Trophoblast cell (in vitro differentiated cells and primary cell): Measurements from ENCODE around the gene CACTIN.
A peak's percentile ranks its signal among the peaks of the same experiment; 100 is the strongest.

Source experiments
- DNase-seq, 2 donors: peaks; one replicate each; pipeline ENCODE4 v3.0.0-alpha.2; 2016
- H2AFZ ChIP-seq: 2 replicates; pipeline ENCODE4 v1.6.1; 2013; ENCODE audit warnings: low read length, moderate library complexity, mild to moderate bottlenecking; ENCODE audit not compliant: insufficient read depth, poor library complexity
- H2AK5ac ChIP-seq: 2 replicates; pipeline ENCODE4 v1.6.1; 2013; ENCODE audit warnings: mild to moderate bottlenecking, low read length
- H2BK120ac ChIP-seq: 2 replicates; pipeline ENCODE4 v1.6.1; 2013; ENCODE audit warnings: low read length, mild to moderate bottlenecking, moderate library complexity; ENCODE audit not compliant: insufficient read depth, poor library complexity
- H2BK12ac ChIP-seq: 2 replicates; pipeline ENCODE4 v1.6.1; 2013; ENCODE audit warnings: mild to moderate bottlenecking, low read length, moderate library complexity
- H2BK5ac ChIP-seq: 2 replicates; pipeline ENCODE4 v1.6.1; 2013; ENCODE audit warnings: low read length, low read depth, moderate library complexity, mild to moderate bottlenecking; ENCODE audit not compliant: poor library complexity
- H3K14ac ChIP-seq: 2 replicates; pipeline ENCODE4 v1.6.1; 2013; ENCODE audit warnings: mild to moderate bottlenecking, low read length
- H3K18ac ChIP-seq: 2 replicates; pipeline ENCODE4 v1.6.1; 2013; ENCODE audit warnings: mild to moderate bottlenecking, low read length
- H3K23ac ChIP-seq: 2 replicates; pipeline ENCODE4 v1.6.1; 2013; ENCODE audit warnings: low read length
- H3K27ac ChIP-seq: 2 replicates; pipeline ENCODE4 v1.5.1; 2013; ENCODE audit warnings: low read depth, mild to moderate bottlenecking, inconsistent platforms, low read length, moderate library complexity
- H3K27me3 ChIP-seq: 2 replicates; pipeline ENCODE4 v1.6.1; 2013; ENCODE audit warnings: inconsistent platforms, mild to moderate bottlenecking, low read length, moderate library complexity; ENCODE audit not compliant: insufficient read depth
- H3K36me3 ChIP-seq, 2 experiments: 1 replicate in 1 of 2; 2 replicates in 1 of 2; pipeline ENCODE4 v1.6.1; 2013; ENCODE audit warnings: low read length in 2 of 2, mild to moderate bottlenecking in 2 of 2, moderate library complexity in 1 of 2; ENCODE audit not compliant: insufficient read depth in 2 of 2, control insufficient read depth in 1 of 2
- H3K4ac ChIP-seq: 2 replicates; pipeline ENCODE4 v1.6.1; 2013; ENCODE audit warnings: low read depth, mild to moderate bottlenecking, low read length, moderate library complexity
- H3K4me1 ChIP-seq, 2 experiments: 1 replicate in 1 of 2; 2 replicates in 1 of 2; pipeline ENCODE4 v1.6.1; 2013; ENCODE audit warnings: low read length in 2 of 2, mild to moderate bottlenecking in 2 of 2, moderate library complexity in 1 of 2; ENCODE audit not compliant: insufficient read depth in 2 of 2, control insufficient read depth in 1 of 2
- H3K4me2 ChIP-seq: 2 replicates; pipeline ENCODE4 v1.6.1; 2013; ENCODE audit warnings: inconsistent platforms, mild to moderate bottlenecking, low read length, moderate library complexity
- H3K4me3 ChIP-seq: 2 replicates; pipeline ENCODE4 v1.5.1; 2013; ENCODE audit warnings: mild to moderate bottlenecking, low read depth, low read length, inconsistent platforms
- H3K79me1 ChIP-seq: one replicate; pipeline ENCODE4 v1.6.1; 2013; ENCODE audit warnings: low read length
- H3K79me2 ChIP-seq: 2 replicates; pipeline ENCODE4 v1.6.1; 2013; ENCODE audit warnings: low read length, mild to moderate bottlenecking; ENCODE audit not compliant: control insufficient read depth, insufficient read depth, poor library complexity
- H3K9ac ChIP-seq: 2 replicates; pipeline ENCODE4 v1.6.1; 2013; ENCODE audit warnings: mild to moderate bottlenecking, low read length
- H3K9me3 ChIP-seq: 2 replicates; pipeline ENCODE4 v1.6.1; 2013; ENCODE audit warnings: low read depth, mild to moderate bottlenecking, control low read depth, inconsistent platforms, low read length; ENCODE audit not compliant: insufficient read depth
- H4K12ac ChIP-seq: 2 replicates; pipeline ENCODE4 v1.6.1; 2013; ENCODE audit warnings: low read depth, mild to moderate bottlenecking, low read length, moderate library complexity
- H4K8ac ChIP-seq: 2 replicates; pipeline ENCODE4 v1.6.1; 2013; ENCODE audit warnings: low read depth, mild to moderate bottlenecking, low read length, moderate library complexity
- H4K91ac ChIP-seq: one replicate; pipeline ENCODE4 v1.6.1; 2013; ENCODE audit warnings: low read depth, mild to moderate bottlenecking, low read length, moderate library complexity
- WGBS: extraction: QIAGEN DNeasy Blood & Tissue Kit; methylation state at CpG from one replicate; pipeline ENCODE4 v1.1.7; 2013; ENCODE audit warnings: missing lambda C conversion rate; ENCODE audit not compliant: insufficient read length, insufficient coverage; ENCODE audit errors: extremely low coverage; 5-methylcytosine and 5-hydroxymethylcytosine counted together

Gene CACTIN

DNA sequence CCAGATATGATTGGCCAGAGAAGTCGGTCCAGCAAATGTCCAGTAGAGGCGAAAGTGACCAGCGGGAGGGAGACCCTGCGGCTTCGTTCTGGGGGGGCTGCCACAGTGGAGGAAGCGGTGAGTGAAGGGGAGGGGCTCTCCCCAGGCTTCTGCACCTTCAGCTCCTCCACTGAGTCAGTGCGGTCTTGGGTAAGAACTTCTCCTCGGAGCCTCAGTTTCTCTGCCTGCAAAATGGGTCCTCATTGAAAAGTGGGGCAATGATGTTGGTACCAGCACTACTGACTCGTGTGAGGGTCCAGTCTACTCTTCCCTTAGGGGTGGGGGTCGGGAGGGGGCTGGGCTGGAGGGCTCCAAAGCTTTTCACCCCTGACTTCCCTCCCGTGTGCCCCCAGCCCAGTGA, 37.2 kb downstream of the CACTIN start:
- DNase-seq: no peak
- no peak overlapping the region for H2BK120ac ChIP-seq

DNA sequence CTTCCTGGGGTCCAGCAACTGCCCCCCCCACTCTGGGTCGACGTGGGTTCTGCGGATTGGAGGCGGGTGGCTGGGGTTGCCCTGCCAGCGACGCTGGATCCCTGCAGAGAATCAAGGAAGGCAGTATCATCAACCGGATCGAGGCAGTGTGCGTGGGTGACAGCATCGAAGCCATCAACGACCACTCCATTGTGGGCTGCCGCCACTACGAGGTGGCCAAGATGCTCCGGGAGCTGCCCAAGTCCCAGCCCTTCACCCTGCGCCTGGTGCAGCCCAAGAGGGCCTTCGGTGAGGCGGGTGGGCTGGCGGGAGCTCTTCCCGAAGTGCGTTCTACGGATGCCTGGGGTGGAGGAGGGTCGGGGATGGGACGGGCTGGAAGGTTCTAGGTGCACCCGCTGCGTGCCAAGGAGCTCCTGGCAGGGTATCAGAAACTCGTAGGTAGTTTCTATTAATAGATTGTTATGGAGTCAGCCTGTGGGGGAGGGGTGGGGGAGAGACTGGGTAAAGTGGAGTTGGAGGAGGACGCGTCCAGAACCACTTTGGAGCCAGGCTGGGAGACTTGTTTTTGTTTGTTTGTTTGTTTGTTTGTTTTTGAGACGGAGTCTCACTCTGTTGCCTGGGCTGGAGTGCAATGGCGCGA, 39.8 kb downstream of the CACTIN start:
- Histone ChIP-seq H4K8ac (no peak overlapping the region), H3K9me3 (peaks cover 14% of the 10 kb centered on the region), H2AK5ac (no peak overlapping the region), H3K27ac (no peak overlapping the region), H3K4me2 (no peak overlapping the region), H4K91ac (no peak overlapping the region), H3K14ac (no peak overlapping the region), H3K79me1 (peaks cover 2% of the 10 kb centered on the region), H3K23ac (no peak overlapping the region), H3K4ac (no peak overlapping the region), H3K9ac (no peak overlapping the region), H3K4me3 (no peak overlapping the region), H3K79me2 (no peaks in the 10 kb centered on the region), H3K4me1 (peaks cover 0 to 3% of the 10 kb centered on the region in 2 experiments), H2BK12ac (no peak overlapping the region), H2AFZ (no peak overlapping the region), H2BK120ac (no peak overlapping the region), H3K36me3 (no peaks in the 10 kb centered on the region), H4K12ac (no peak overlapping the region), H2BK5ac (no peak overlapping the region), H3K18ac (no peak overlapping the region), H3K27me3 (peaks cover 20% of the 10 kb centered on the region)
- no peak for DNase-seq
- WGBS: no CpG with 5 or more reads among the region's 31 CpGs

More for the DNA sequence above, 37.2 kb downstream of the CACTIN start:
- Histone ChIP-seq H3K14ac (no peak overlapping the region), H4K12ac (no peak overlapping the region), H3K23ac (no peak overlapping the region), H4K91ac (no peak overlapping the region), H3K4ac (no peak overlapping the region), H3K4me3 (no peak overlapping the region), H2BK12ac (no peak overlapping the region), H2AK5ac (no peak overlapping the region), H3K79me2 (no peaks in the 10 kb centered on the region), H3K18ac (no peak overlapping the region), H3K27ac (no peak overlapping the region), H3K27me3 (peaks cover 20% of the 10 kb centered on the region), H4K8ac (no peak overlapping the region), H3K36me3 (no peaks in the 10 kb centered on the region), H3K79me1 (peaks cover 2% of the 10 kb centered on the region), H2AFZ (no peak overlapping the region), H2BK5ac (no peak overlapping the region), H3K9me3 (peaks cover 16% of the 10 kb centered on the region), H3K4me1 (peaks cover 0 to 3% of the 10 kb centered on the region in 2 experiments), H3K9ac (no peak overlapping the region), H3K4me2 (no peak overlapping the region)
- no CpG with 5 or more reads among the region's 11 CpGs for WGBS

DNA sequence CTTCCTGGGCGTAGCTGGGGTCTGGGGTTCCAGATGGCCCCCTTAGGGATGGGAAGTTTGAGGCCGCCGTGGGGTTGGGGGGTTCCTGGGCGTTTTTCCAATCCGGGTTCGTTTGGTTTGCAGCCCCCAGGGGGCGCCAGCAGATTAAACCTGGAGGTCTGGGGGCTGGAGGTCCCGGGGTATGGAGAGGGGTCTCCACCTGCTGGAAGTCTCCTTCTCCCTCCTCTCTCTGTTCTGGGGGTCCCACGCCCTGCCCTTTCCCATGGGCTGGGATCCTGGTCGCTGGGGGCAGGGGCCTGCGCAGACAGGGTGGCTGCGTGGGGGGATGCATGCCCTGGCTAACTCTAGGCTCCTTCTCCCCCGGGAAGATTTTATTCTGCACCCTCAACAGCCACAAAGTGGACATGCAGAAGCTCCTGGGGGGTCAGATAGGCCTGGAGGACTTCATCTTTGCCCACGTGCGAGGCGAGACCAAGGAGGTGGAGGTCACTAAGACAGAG, 40.4 kb downstream of the CACTIN start:
- no peak overlapping the region for H3K23ac ChIP-seq
- H3K18ac ChIP-seq: no peak overlapping the region
- no peak overlapping the region for H3K4ac ChIP-seq
- peaks cover 20% of the 10 kb centered on the region for H3K27me3 ChIP-seq
- peak overlapping the region; percentile 69 for H2AFZ ChIP-seq
- no peak overlapping the region for H3K9ac ChIP-seq
- H3K27ac ChIP-seq: no peak overlapping the region
- H2BK12ac ChIP-seq: no peak overlapping the region
- H3K4me3 ChIP-seq: no peak overlapping the region
- peaks cover 2% of the 10 kb centered on the region for H3K79me1 ChIP-seq
- H4K12ac ChIP-seq: peak overlapping the region; percentile 51
- H3K36me3 ChIP-seq: no peaks in the 10 kb centered on the region
- H2AK5ac ChIP-seq: no peak overlapping the region
- no peaks in the 10 kb centered on the region for H3K79me2 ChIP-seq
- DNase-seq: no peak
- no peak overlapping the region for H2BK120ac ChIP-seq
- H3K9me3 ChIP-seq: peaks cover 8% of the 10 kb centered on the region
- H3K14ac ChIP-seq: no peak overlapping the region
- no peak overlapping the region for H4K91ac ChIP-seq
- peaks cover 0 to 3% of the 10 kb centered on the region in 2 experiments for H3K4me1 ChIP-seq
- no CpG with 5 or more reads among the region's 16 CpGs for WGBS
- no peak overlapping the region for H3K4me2 ChIP-seq
- H4K8ac ChIP-seq: peak overlapping the region; percentile 36
- H2BK5ac ChIP-seq: no peak overlapping the region

DNA sequence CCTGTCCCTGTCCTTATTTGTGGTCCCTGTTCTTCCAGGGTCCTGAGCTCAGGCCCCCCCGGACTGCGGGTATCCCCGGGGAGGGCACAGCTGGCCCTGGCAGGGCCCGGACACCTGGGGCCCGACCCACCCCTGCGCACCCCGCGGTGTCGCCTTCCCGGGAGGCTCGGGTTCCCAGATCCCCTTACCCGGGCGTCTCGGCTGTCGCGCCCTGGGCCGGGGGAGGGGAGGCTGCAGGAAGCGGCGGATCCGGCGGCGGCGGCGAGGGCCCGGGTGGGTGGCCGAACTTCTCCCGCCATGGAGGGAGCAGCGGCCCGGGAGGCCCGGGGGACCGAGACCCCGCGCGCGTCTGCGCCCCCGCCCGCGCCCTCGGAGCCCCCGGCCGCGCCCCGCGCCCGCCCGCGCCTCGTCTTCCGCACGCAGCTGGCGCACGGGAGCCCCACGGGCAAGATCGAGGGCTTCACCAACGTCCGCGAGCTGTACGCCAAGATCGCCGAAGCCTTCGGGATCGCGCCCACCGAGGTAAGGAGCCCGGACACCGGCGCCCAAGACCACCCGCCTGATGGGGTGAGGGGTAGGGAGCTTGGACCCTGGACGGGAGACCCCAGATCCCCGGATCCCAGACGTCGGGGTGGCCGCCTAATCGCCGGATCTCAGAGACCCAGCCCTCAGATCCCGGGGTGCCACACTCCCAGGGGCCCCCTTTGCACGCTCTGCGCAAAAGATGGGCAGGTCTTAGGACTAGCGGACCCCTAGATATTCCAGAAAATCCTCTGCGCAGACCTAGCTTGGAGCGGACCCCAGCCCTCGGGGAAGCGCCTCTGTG, 41.1 kb downstream of the CACTIN start, which contains the start of gene GIPC3:
Gene GIPC3 (plus strand): TSS at position 178 of the 826 bp plus-strand sequence. CDS start 120 bp downstream, at position 298.
- Histone ChIP-seq H3K4me3 (no peak within 1 kb of the TSS), H4K91ac (no peak within 1 kb of the TSS), H3K9ac (no peak within 1 kb of the TSS), H3K4ac (no peak within 1 kb of the TSS), H3K23ac (no peak within 1 kb of the TSS), H3K79me1 (peaks cover 2% of the 10 kb centered on the region), H2AK5ac (no peak within 1 kb of the TSS), H2BK120ac (peak within 1 kb of the TSS; percentile 34), H3K36me3 (no peaks in the 10 kb centered on the region), H3K27me3 (peaks cover 20% of the 10 kb centered on the region), H3K4me2 (peak within 1 kb of the TSS; percentile 6), H3K9me3 (peaks cover 8% of the 10 kb centered on the region), H2BK12ac (peak within 1 kb of the TSS; percentile 32), H3K4me1 (peaks cover 0 to 3% of the 10 kb centered on the region in 2 experiments), H3K18ac (no peak within 1 kb of the TSS), H4K8ac (peak within 1 kb of the TSS; percentile 36), H3K27ac (no peak within 1 kb of the TSS), H4K12ac (peak within 1 kb of the TSS; percentile 51), H3K14ac (peak within 1 kb of the TSS; percentile 26), H2AFZ (peak within 1 kb of the TSS; percentile 69), H3K79me2 (no peaks in the 10 kb centered on the region), H2BK5ac (no peak within 1 kb of the TSS)
- DNase-seq: no peak
- no CpG with 5 or more reads among the region's 84 CpGs for WGBS
